ENCODE data around the gene CHTF18.
A peak's percentile ranks its signal among the peaks of the same experiment; 100 is the strongest.

CHTF18 gene

GRCh38 chr16:784431-784830, 4.0 kb upstream of the CHTF18 start:
- H3K4me1 ChIP-seq (ENCODE audit: control insufficient read depth, insufficient read depth, low read length, poor library complexity, severe bottlenecking): no peaks in the 10 kb centered on the region
- H3K36me3 ChIP-seq (ENCODE audit: control insufficient read depth, insufficient read depth, low read length): peaks cover 22% of the 10 kb centered on the region
- H3K27ac ChIP-seq (ENCODE audit: low read depth, low read length, severe bottlenecking): no peak overlapping the region
- 97% methylated on average over 12 to 19 of the region's 19 CpGs for WGBS, 2 experiments (ENCODE audit: insufficient coverage in 2 of 2)
- H3K9me3 ChIP-seq (ENCODE audit: control insufficient read depth, low read length): no peaks in the 10 kb centered on the region
- H3K4me3 ChIP-seq (ENCODE audit: extremely low read depth, insufficient read depth, low read length, poor library complexity, severe bottlenecking): no peak overlapping the region

GRCh38 chr16:785563-786535, 2.6 kb upstream of the CHTF18 start:
- H3K36me3 ChIP-seq (ENCODE audit: control insufficient read depth, insufficient read depth, low read length): peaks cover 37% of the 10 kb centered on the region
- 64 to 71% methylated on average over 45 to 49 of the region's 58 CpGs for WGBS, 2 experiments (ENCODE audit: insufficient coverage in 2 of 2)
- H3K4me1 ChIP-seq (ENCODE audit: control insufficient read depth, insufficient read depth, low read length, poor library complexity, severe bottlenecking): no peaks in the 10 kb centered on the region
- H3K27ac ChIP-seq (ENCODE audit: low read depth, low read length, severe bottlenecking): no peak overlapping the region
- H3K9me3 ChIP-seq (ENCODE audit: control insufficient read depth, low read length): no peaks in the 10 kb centered on the region
- no peak overlapping the region for H3K4me3 ChIP-seq (ENCODE audit: extremely low read depth, insufficient read depth, low read length, poor library complexity, severe bottlenecking)

GRCh38 chr16:787321-787966, 976 bp upstream of the CHTF18 start:
- Histone ChIP-seq H3K27ac (ENCODE audit: low read depth, low read length, severe bottlenecking) (no peak overlapping the region), H3K4me3 (ENCODE audit: extremely low read depth, insufficient read depth, low read length, poor library complexity, severe bottlenecking) (peak overlapping the region; percentile 83), H3K36me3 (ENCODE audit: control insufficient read depth, insufficient read depth, low read length) (peaks cover 52% of the 10 kb centered on the region), H3K4me1 (ENCODE audit: control insufficient read depth, insufficient read depth, low read length, poor library complexity, severe bottlenecking) (no peaks in the 10 kb centered on the region), H3K9me3 (ENCODE audit: control insufficient read depth, low read length) (no peaks in the 10 kb centered on the region)
- 50% methylated on average over 37 to 45 of the region's 47 CpGs for WGBS, 2 experiments (ENCODE audit: insufficient coverage in 2 of 2)

GRCh38 chr16:787978-788398, 432 bp upstream of the CHTF18 start, which contains the start of gene RPUSD1:
RPUSD1 (minus strand) TSS chr16:788381; CDS start chr16:787737, 644 bp downstream.
- no peaks in the 10 kb centered on the region for H3K9me3 ChIP-seq (ENCODE audit: control insufficient read depth, low read length)
- H3K4me3 ChIP-seq (ENCODE audit: extremely low read depth, insufficient read depth, low read length, poor library complexity, severe bottlenecking): peak within 1 kb of the TSS; percentile 83
- peaks cover 55% of the 10 kb centered on the region for H3K36me3 ChIP-seq (ENCODE audit: control insufficient read depth, insufficient read depth, low read length)
- no peaks in the 10 kb centered on the region for H3K4me1 ChIP-seq (ENCODE audit: control insufficient read depth, insufficient read depth, low read length, poor library complexity, severe bottlenecking)
- H3K27ac ChIP-seq (ENCODE audit: low read depth, low read length, severe bottlenecking): peak within 1 kb of the TSS; percentile 29
- 0% methylated on average over 24 to 30 of the region's 45 CpGs for WGBS, 2 experiments (ENCODE audit: insufficient coverage in 2 of 2)

GRCh38 chr16:789191-789850, 901 bp downstream of the CHTF18 start:
- WGBS, 2 experiments (ENCODE audit: insufficient coverage in 2 of 2): 65 to 76% methylated on average over 20 to 33 of the region's 33 CpGs
- Histone ChIP-seq H3K36me3 (ENCODE audit: control insufficient read depth, insufficient read depth, low read length) (peaks cover 66% of the 10 kb centered on the region), H3K9me3 (ENCODE audit: control insufficient read depth, low read length) (no peaks in the 10 kb centered on the region)

GRCh38 chr16:790086-790485, 1.7 kb downstream of the CHTF18 start:
- 96 to 97% methylated on average over 13 to 17 of the region's 17 CpGs for WGBS, 2 experiments (ENCODE audit: insufficient coverage in 2 of 2)

More at GRCh38 chr16:789191-789850, 901 bp downstream of the CHTF18 start:
- Histone ChIP-seq H3K4me3 (ENCODE audit: extremely low read depth, insufficient read depth, low read length, poor library complexity, severe bottlenecking) (peak overlapping the region; percentile 79), H3K4me1 (ENCODE audit: control insufficient read depth, insufficient read depth, low read length, poor library complexity, severe bottlenecking) (no peaks in the 10 kb centered on the region), H3K27ac (ENCODE audit: low read depth, low read length, severe bottlenecking) (no peak overlapping the region)

GRCh38 chr16:791131-791530, 2.7 kb downstream of the CHTF18 start:
- H3K4me3 ChIP-seq (ENCODE audit: extremely low read depth, insufficient read depth, low read length, poor library complexity, severe bottlenecking): no peak overlapping the region
- WGBS, 2 experiments (ENCODE audit: insufficient coverage in 2 of 2): 98 to 99% methylated on average over 22 to 23 of the region's 23 CpGs
- H3K27ac ChIP-seq (ENCODE audit: low read depth, low read length, severe bottlenecking): no peak overlapping the region
- no peaks in the 10 kb centered on the region for H3K9me3 ChIP-seq (ENCODE audit: control insufficient read depth, low read length)
- no peaks in the 10 kb centered on the region for H3K4me1 ChIP-seq (ENCODE audit: control insufficient read depth, insufficient read depth, low read length, poor library complexity, severe bottlenecking)
- peaks cover 53% of the 10 kb centered on the region for H3K36me3 ChIP-seq (ENCODE audit: control insufficient read depth, insufficient read depth, low read length)

More at GRCh38 chr16:790086-790485, 1.7 kb downstream of the CHTF18 start:
- no peaks in the 10 kb centered on the region for H3K9me3 ChIP-seq (ENCODE audit: control insufficient read depth, low read length)
- no peak overlapping the region for H3K4me3 ChIP-seq (ENCODE audit: extremely low read depth, insufficient read depth, low read length, poor library complexity, severe bottlenecking)
- no peaks in the 10 kb centered on the region for H3K4me1 ChIP-seq (ENCODE audit: control insufficient read depth, insufficient read depth, low read length, poor library complexity, severe bottlenecking)
- H3K27ac ChIP-seq (ENCODE audit: low read depth, low read length, severe bottlenecking): no peak overlapping the region
- peaks cover 62% of the 10 kb centered on the region for H3K36me3 ChIP-seq (ENCODE audit: control insufficient read depth, insufficient read depth, low read length)

- no peak overlapping the region for H3K27ac ChIP-seq (ENCODE audit: low read depth, low read length, severe bottlenecking)
These were observed 4.0 kb downstream of the CHTF18 start for GRCh38 chr16:792221-792995.

GRCh38 chr16:793414-793813, 5.0 kb downstream of the CHTF18 start:
- Histone ChIP-seq H3K4me1 (ENCODE audit: control insufficient read depth, insufficient read depth, low read length, poor library complexity, severe bottlenecking) (no peaks in the 10 kb centered on the region), H3K9me3 (ENCODE audit: control insufficient read depth, low read length) (no peaks in the 10 kb centered on the region), H3K4me3 (ENCODE audit: extremely low read depth, insufficient read depth, low read length, poor library complexity, severe bottlenecking) (no peak overlapping the region), H3K27ac (ENCODE audit: low read depth, low read length, severe bottlenecking) (no peak overlapping the region), H3K36me3 (ENCODE audit: control insufficient read depth, insufficient read depth, low read length) (peaks cover 58% of the 10 kb centered on the region)
- WGBS, 2 experiments (ENCODE audit: insufficient coverage in 2 of 2): 95% methylated on average over 8 of the region's 8 CpGs

More at GRCh38 chr16:792221-792995, 4.0 kb downstream of the CHTF18 start:
- WGBS, 2 experiments (ENCODE audit: insufficient coverage in 2 of 2): 96 to 97% methylated on average over 42 to 45 of the region's 46 CpGs
- no peaks in the 10 kb centered on the region for H3K9me3 ChIP-seq (ENCODE audit: control insufficient read depth, low read length)
- peaks cover 56% of the 10 kb centered on the region for H3K36me3 ChIP-seq (ENCODE audit: control insufficient read depth, insufficient read depth, low read length)
- no peak overlapping the region for H3K4me3 ChIP-seq (ENCODE audit: extremely low read depth, insufficient read depth, low read length, poor library complexity, severe bottlenecking)
- no peaks in the 10 kb centered on the region for H3K4me1 ChIP-seq (ENCODE audit: control insufficient read depth, insufficient read depth, low read length, poor library complexity, severe bottlenecking)
